ENCODE measurements around the gene ADTRP. TPM values are rescaled to one million over a fixed set of nuclear protein-coding genes. Genes with fewer than 3 reads are reported as not detected.

The ADTRP gene
- total RNA-seq = 10 to 100 TPM in 1 of 2 donors, 1 to 10 TPM in 1; 7.1 to 11.4 TPM
- polyA plus RNA-seq (ENCODE audit: insufficient read length in 6 of 6) = 1 to 10 TPM in 5 of 6 donors, under 1 TPM in 1; 0.65 to 1.9 (median 1.3) TPM
- long read RNA-seq, donor 1 = 0 reads
- long read RNA-seq, donor 2 = 0 reads
- long read RNA-seq, donor 3 = 0 reads
- long read RNA-seq, donor 4, partial matches to known transcripts = 0 of 2 reads
- long read RNA-seq, donor 4, other reads (novel, unspliced or antisense) = 1 of 2 reads
- long read RNA-seq, donor 5 = 0 reads
- long read RNA-seq, donor 6, partial matches to known transcripts = 0 of 1 reads
- long read RNA-seq, donor 6, other reads (novel, unspliced or antisense) = 0 of 1 reads
- long read RNA-seq, donor 7 = 0 reads
- long read RNA-seq, donor 8 = 0 reads
- long read RNA-seq, donor 9 = 0 reads
- long read RNA-seq, donor 10, partial matches to known transcripts = 0 of 2 reads
- long read RNA-seq, donor 10, other reads (novel, unspliced or antisense) = 0 of 2 reads
- long read RNA-seq, donor 11 = 0 reads
- long read RNA-seq, donor 12 = 0 reads

GRCh38 chr6:11778648-11779328, at the start of gene ADTRP:
Gene ADTRP, minus strand, starts transcription at chr6:11778803. Its CDS starts 44 bp downstream, at chr6:11778759.
- H3K27me3 ChIP-seq = no peaks in the 10 kb centered on the region
- peak in 1 of 4 donors; percentile 52 for DNase-seq
- peak; percentile 83 for ATAC-seq
- H3K4me1 ChIP-seq = peaks cover 0 to 9% of the 10 kb centered on the region in 2 donors
- intact Hi-C loops (cut with DNase I) = no loop called here
- no peak for TF ChIP-seq CTCF (IDR thresholded peaks at IDR 0.05)
- peak within 1 kb of the TSS in 1 of 2 donors; percentile 9 for H3K27ac ChIP-seq
- H3K36me3 ChIP-seq = no peaks in the 10 kb centered on the region
- no peaks in the 10 kb centered on the region for H3K9me3 ChIP-seq
- H3K4me3 ChIP-seq = no peak within 1 kb of the TSS

GRCh38 chr6:11826779-11827178, 48.2 kb upstream of the ADTRP start:
- no peak for TF ChIP-seq CTCF (IDR thresholded peaks at IDR 0.05)
- intact Hi-C loops (cut with DNase I) = no loop called here
- ATAC-seq = no peak

GRCh38 chr6:11824986-11825385, 46.4 kb upstream of the ADTRP start:
- TF ChIP-seq CTCF (IDR thresholded peaks at IDR 0.05) = no peak
- Histone ChIP-seq H3K27me3 (no peaks in the 10 kb centered on the region), H3K9me3 (no peaks in the 10 kb centered on the region), H3K27ac (no peak overlapping the region), H3K4me3 (no peak overlapping the region), H3K36me3 (no peaks in the 10 kb centered on the region), H3K4me1 (peaks cover 0 to 6% of the 10 kb centered on the region in 2 donors)
- ATAC-seq (no peak), DNase-seq (no peak)
- intact Hi-C loops (cut with DNase I) = no loop called here

More at GRCh38 chr6:11826779-11827178, 48.2 kb upstream of the ADTRP start:
- H3K27ac ChIP-seq = no peak overlapping the region
- no peak overlapping the region for H3K4me3 ChIP-seq
- H3K4me1 ChIP-seq = peaks cover 0 to 6% of the 10 kb centered on the region in 2 donors
- no peaks in the 10 kb centered on the region for H3K27me3 ChIP-seq
- no peaks in the 10 kb centered on the region for H3K36me3 ChIP-seq
- H3K9me3 ChIP-seq = no peaks in the 10 kb centered on the region
- DNase-seq = no peak

- intact Hi-C loops (cut with DNase I) = no loop called here
- no peak overlapping the region for H3K27ac ChIP-seq
- DNase-seq (no peak), ATAC-seq (no peak)
- H3K9me3 ChIP-seq = no peaks in the 10 kb centered on the region
- no peaks in the 10 kb centered on the region for H3K4me1 ChIP-seq
- TF ChIP-seq CTCF (IDR thresholded peaks at IDR 0.05) = no peak
- H3K4me3 ChIP-seq = no peak overlapping the region
- no peaks in the 10 kb centered on the region for H3K27me3 ChIP-seq
- no peaks in the 10 kb centered on the region for H3K36me3 ChIP-seq
Observed at GRCh38 chr6:11822346-11822745, 43.7 kb upstream of the ADTRP start.

GRCh38 chr6:11821781-11822180, 43.2 kb upstream of the ADTRP start:
- no peak overlapping the region for H3K27ac ChIP-seq
- H3K4me1 ChIP-seq = no peaks in the 10 kb centered on the region
- DNase-seq (no peak), ATAC-seq (no peak)
- H3K4me3 ChIP-seq = no peak overlapping the region
- TF ChIP-seq CTCF (IDR thresholded peaks at IDR 0.05) = no peak
- intact Hi-C loops (cut with DNase I) = no loop called here
- no peaks in the 10 kb centered on the region for H3K27me3 ChIP-seq
- no peaks in the 10 kb centered on the region for H3K9me3 ChIP-seq
- no peaks in the 10 kb centered on the region for H3K36me3 ChIP-seq
